ENCODE results near the gene PMEPA1. TPM values are rescaled to one million over a fixed set of nuclear protein-coding genes. Genes with fewer than 3 reads are reported as not detected.

The PMEPA1 gene
- total and polyA plus RNA-seq, 10 donors, result 4.8 to 15.7 (median 9.2) TPM

GRCh38 chr20:57601211-57601570, 108.6 kb downstream of the PMEPA1 start:
- H3K27me3 ChIP-seq (replicated peaks in 1 of 7), result peaks cover 0 to 4% (median 0%) of the 10 kb centered on the region in 7 donors
- peaks cover 0 to 44% (median 12%) of the 10 kb centered on the region in 6 donors for H3K4me1 ChIP-seq
- intact Hi-C loops (cut with DNase I; ENCODE audit: low total_unique reads), result loop anchor here (10.0 kb wide), 1 partner anchor 54 kb away; no protein-coding TSS in a partner anchor
- DNase-seq, result no peak
- peaks cover 0 to 3% (median 0%) of the 10 kb centered on the region in 6 donors for H3K36me3 ChIP-seq
- H3K4me3 ChIP-seq, result no peak overlapping the region
- TF ChIP-seq CTCF (IDR thresholded peaks at IDR 0.05 in 8 of 11, conservative IDR thresholded peaks at IDR 0.05 in 3 of 11), result no peak
- no peak for TF ChIP-seq POLR2AphosphoS5 (IDR thresholded peaks at IDR 0.05)
- no peak for TF ChIP-seq POLR2A (IDR thresholded peaks at IDR 0.05)
- no peak overlapping the region for H3K27ac ChIP-seq
- H3K9me3 ChIP-seq, result no peaks in the 10 kb centered on the region
- WGBS, 5 donors, result 76 to 88% (median 86%) methylated on average over 2 of the region's 2 CpGs

DNA sequence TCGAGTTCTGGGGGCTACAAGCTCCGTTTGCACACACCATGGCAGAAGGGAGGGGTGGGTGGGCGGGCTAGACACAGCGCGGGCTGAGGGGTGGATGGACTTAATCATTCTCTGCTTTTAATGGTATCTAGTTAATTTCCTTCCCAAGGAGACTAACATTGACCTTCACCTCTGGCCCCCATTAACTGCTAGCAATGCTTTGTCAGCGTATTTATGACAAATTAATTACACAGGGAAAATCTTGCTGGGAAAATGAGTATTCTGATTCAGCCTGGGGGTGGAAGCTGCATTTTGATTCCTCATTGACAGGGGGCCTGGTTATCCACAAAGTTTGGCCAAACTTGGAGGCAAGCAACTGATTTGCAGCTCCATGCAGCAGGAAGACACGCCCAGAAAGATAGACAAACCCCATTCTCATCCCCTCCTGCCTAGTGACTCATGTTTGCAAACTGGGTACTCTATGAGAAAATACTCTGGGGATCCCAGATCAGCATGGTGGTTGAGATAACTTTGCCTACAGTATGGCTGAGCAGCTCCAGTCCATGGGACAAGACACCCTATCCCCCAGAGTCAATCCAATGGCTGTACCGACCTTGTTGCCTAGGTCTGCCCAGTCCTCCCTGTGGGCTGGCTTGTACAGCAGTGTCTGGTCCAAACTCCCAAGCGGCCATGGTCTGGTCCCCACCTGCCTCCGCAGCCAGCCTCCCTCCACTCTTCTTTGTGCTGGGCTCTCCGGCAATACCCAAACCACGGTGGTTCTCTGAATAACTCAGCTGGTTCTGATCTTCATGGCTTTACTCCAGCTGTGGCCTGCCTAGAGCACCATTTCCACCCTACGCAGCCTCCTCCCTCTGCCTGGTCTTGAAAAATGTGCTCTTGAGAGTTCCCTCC, 109.2 kb downstream of the PMEPA1 start:
- H3K36me3 ChIP-seq, result peaks cover 0 to 2% (median 0%) of the 10 kb centered on the region in 6 donors
- H3K9me3 ChIP-seq, result no peaks in the 10 kb centered on the region
- intact Hi-C loops (cut with DNase I; ENCODE audit: low total_unique reads), result loop anchor here (10.0 kb wide), 1 partner anchor 54 kb away; no protein-coding TSS in a partner anchor
- no peak overlapping the region for H3K4me3 ChIP-seq
- WGBS, 5 donors, result 68 to 81% (median 73%) methylated on average over 12 to 13 of the region's 13 CpGs
- peaks cover 0 to 4% (median 0%) of the 10 kb centered on the region in 7 donors for H3K27me3 ChIP-seq (replicated peaks in 1 of 7)
- DNase-seq, result no peak
- peaks cover 0 to 37% (median 12%) of the 10 kb centered on the region in 6 donors for H3K4me1 ChIP-seq
- TF ChIP-seq CTCF (IDR thresholded peaks at IDR 0.05 in 8 of 11, conservative IDR thresholded peaks at IDR 0.05 in 3 of 11) (no peak), POLR2AphosphoS5 (IDR thresholded peaks at IDR 0.05) (no peak), POLR2A (IDR thresholded peaks at IDR 0.05) (no peak)
- no peak overlapping the region for H3K27ac ChIP-seq

DNA sequence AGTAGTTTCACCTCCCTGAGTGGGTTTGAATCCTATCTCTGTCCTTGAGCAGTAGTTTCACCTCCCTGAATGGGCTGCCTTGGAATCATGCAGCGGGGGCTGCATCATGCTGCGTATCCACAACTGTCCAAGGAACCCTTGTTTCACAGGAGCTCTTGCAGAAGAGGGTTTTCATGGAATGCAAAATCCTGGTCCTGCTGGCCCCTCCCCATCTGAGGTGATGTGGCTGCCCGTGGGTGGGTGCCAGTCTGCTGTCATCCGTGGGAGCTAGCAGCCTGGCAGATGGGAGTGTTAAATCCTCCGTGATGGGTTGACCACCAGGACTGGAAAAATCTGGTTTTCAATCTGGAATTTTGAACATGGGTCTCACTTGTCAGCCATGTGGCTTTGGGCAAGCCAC, 111.3 kb downstream of the PMEPA1 start:
- DNase-seq, result no peak
- intact Hi-C loops (cut with DNase I; ENCODE audit: low total_unique reads), result loop anchor here (10.0 kb wide), 1 partner anchor 576 kb away; no protein-coding TSS in a partner anchor

More for the DNA sequence above, 111.3 kb downstream of the PMEPA1 start:
- Histone ChIP-seq H3K36me3 (no peaks in the 10 kb centered on the region), H3K27me3 (replicated peaks in 1 of 7) (peaks cover 0 to 10% (median 0%) of the 10 kb centered on the region in 7 donors), H3K27ac (no peak overlapping the region), H3K9me3 (no peaks in the 10 kb centered on the region), H3K4me3 (no peak overlapping the region), H3K4me1 (peaks cover 0 to 37% (median 20%) of the 10 kb centered on the region in 6 donors)
- WGBS, 5 donors, result 77 to 91% (median 88%) methylated on average over 1 to 5 of the region's 5 CpGs
- TF ChIP-seq POLR2A (IDR thresholded peaks at IDR 0.05), result no peak

Other genes starting within 250 kb of the PMEPA1 start
- gene CTCFL, start 184.9 kb downstream of the PMEPA1 start, total RNA-seq, result under 1 TPM in 1 of 7 donors, not detected in 6; 0.26 TPM
- gene CTCFL, start 184.9 kb downstream of the PMEPA1 start, polyA plus RNA-seq, result under 1 TPM in 2 of 3 donors, not detected in 1; 0.23 to 0.45 TPM
- gene PCK1, start 148.9 kb downstream of the PMEPA1 start, total RNA-seq, result under 1 TPM in 4 of 7 donors, not detected in 3; 0.17 to 0.67 (median 0.41) TPM
- under 1 TPM; 0.04 to 0.13 (median 0.05) TPM for gene PCK1, start 148.9 kb downstream of the PMEPA1 start, polyA plus RNA-seq
- 10 to 100 TPM; 11.7 to 28.4 (median 20.9) TPM for gene ZBP1, start 89.6 kb downstream of the PMEPA1 start, total RNA-seq
- gene ZBP1, start 89.6 kb downstream of the PMEPA1 start, polyA plus RNA-seq, result 10 to 100 TPM in 1 of 3 donors, 1 to 10 TPM in 2; 8.6 to 11.2 (median 9.8) TPM